Measurements from ENCODE around the gene SLC16A10. TPM values are rescaled to one million over a fixed set of nuclear protein-coding genes. Genes with fewer than 3 reads are reported as not detected.

Gene SLC16A10
- total RNA-seq, 2 donors from 2014 or later = 6.0 to 7.3 TPM

DNA sequence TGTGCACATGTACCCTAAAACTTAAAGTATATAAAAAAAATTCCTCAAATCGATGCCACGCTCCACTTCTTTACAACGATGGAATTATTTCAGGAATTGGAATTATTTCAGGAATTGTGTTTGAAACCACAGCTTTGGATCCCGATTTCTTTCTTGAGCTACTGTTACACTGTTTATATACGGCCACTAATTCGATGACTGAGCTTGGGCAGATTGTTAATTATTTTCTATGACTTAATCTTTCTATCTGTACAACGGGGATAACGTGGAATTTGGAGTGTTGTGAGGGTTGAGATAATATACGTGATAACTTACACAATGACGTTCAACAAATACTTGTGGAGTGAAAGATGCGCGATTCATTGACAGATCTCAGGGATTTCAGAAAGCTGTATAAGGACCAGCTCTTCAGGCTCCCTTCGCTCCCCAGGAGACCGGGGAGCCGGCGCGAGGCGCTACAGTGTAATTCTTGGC, 171.3 kb downstream of the SLC16A10 start:
- intact Hi-C loops (cut with DNase I) = loop anchor here (5.0 to 10.0 kb wide), 2 partner anchors 216 to 784 kb away; no protein-coding TSS in a partner anchor

DNA sequence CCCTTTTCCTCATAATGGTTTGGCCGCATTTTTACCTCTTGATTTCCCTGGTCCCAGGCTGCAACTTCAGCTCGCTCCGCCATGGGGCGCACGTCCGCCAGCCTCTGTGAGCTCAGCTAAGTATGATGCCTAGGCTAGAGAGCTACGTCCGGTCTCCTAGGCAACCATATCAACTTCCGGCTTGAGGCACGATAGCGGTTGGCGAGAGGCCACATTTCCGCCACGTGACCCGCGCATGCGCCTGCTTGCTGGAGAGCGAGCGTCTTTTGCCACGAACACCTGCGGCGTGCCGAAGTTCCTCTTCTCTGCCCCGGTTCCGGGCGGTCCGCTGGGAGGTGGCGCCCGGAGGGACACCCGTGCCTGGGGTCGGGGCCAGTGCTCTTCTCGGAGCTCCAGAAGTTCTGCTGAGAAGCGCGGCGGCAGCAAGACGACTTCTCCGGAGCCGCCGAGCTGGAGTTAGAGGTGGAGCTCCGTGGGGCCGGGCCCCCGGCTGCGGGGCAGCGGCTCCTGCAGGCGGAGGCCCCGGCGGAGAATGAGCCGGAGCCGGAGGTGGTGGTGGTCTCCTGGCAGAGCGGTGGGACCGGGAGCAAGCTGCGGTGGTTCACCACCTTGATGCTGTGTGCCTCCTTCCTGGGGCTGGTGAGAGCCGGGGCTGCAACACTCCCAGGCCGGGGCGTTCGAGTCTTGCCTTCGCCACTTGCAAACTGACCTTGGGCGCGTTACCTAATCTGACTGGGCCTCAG, 172.0 kb downstream of the SLC16A10 start:
- H3K9ac ChIP-seq (ENCODE audit: low read depth in 2 of 2, low read length in 2 of 2) = peak overlapping the region; percentile 82 to 84
- H3K27me3 ChIP-seq = no peaks in the 10 kb centered on the region
- TF ChIP-seq, protein P1, sequence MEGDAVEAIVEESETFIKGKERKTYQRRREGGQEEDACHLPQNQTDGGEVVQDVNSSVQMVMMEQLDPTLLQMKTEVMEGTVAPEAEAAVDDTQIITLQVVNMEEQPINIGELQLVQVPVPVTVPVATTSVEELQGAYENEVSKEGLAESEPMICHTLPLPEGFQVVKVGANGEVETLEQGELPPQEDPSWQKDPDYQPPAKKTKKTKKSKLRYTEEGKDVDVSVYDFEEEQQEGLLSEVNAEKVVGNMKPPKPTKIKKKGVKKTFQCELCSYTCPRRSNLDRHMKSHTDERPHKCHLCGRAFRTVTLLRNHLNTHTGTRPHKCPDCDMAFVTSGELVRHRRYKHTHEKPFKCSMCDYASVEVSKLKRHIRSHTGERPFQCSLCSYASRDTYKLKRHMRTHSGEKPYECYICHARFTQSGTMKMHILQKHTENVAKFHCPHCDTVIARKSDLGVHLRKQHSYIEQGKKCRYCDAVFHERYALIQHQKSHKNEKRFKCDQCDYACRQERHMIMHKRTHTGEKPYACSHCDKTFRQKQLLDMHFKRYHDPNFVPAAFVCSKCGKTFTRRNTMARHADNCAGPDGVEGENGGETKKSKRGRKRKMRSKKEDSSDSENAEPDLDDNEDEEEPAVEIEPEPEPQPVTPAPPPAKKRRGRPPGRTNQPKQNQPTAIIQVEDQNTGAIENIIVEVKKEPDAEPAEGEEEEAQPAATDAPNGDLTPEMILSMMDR (IDR thresholded peaks at IDR 0.05) = peak; percentile 97
- peak overlapping the region; percentile 72 for H3K4me3 ChIP-seq
- DNase-seq = peak; percentile 99
- no peaks in the 10 kb centered on the region for H3K36me3 ChIP-seq
- peaks cover 8% of the 10 kb centered on the region for H3K4me1 ChIP-seq
- intact Hi-C loops (cut with DNase I) = loop anchor here (5.0 to 10.0 kb wide), 2 partner anchors 216 to 783 kb away; no protein-coding TSS in a partner anchor
- H3K9me3 ChIP-seq = no peaks in the 10 kb centered on the region
- peak overlapping the region; percentile 79 for H3K27ac ChIP-seq

More for the DNA sequence above, 171.3 kb downstream of the SLC16A10 start:
- TF ChIP-seq, protein P1 (IDR thresholded peaks at IDR 0.05) = no peak
- H3K36me3 ChIP-seq = no peaks in the 10 kb centered on the region
- peaks cover 8% of the 10 kb centered on the region for H3K4me1 ChIP-seq
- peak overlapping the region; percentile 79 for H3K27ac ChIP-seq
- no peaks in the 10 kb centered on the region for H3K27me3 ChIP-seq
- peak overlapping the region; percentile 40 to 84 for H3K9ac ChIP-seq (ENCODE audit: low read depth in 2 of 2, low read length in 2 of 2)
- no peaks in the 10 kb centered on the region for H3K9me3 ChIP-seq
- no peak for DNase-seq
- H3K4me3 ChIP-seq = peak overlapping the region; percentile 72

DNA sequence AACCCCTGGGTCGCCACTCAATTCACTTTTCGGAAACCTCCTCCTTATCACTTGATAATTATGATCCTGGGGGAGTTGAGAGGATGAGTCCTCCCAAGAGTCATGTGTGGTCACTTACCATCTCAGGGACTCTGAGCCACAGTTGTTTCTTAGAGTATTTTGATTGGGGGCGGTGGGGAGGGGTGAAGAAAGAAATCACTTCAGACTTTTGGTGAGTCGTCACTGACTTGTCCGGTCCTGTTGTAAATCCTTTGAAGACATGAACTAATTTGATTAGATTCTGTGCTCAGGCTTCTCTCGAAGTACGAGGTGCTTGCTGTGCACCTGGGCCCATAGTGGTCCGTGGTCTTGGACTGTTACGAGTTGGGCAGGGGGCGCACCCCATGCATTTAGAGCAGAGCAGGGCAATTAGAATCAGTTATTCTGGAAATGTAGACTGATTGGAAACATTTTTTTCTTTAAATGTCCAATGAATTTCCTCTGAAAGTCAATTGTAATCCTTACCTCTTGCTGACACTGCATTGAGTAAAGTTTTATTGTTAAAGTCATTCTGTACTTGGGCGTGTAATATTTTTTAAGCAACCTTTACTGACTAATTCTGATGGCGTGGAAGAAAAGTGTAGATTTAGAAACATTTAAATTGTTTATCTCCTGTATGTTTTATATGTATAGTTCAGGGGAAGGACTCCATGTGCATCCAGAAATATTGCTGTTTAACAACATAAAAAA, 173.4 kb downstream of the SLC16A10 start:
- peak overlapping the region in 1 of 2 donors; percentile 51 for H3K9ac ChIP-seq (ENCODE audit: low read depth in 2 of 2, low read length in 2 of 2)
- H3K4me3 ChIP-seq = no peak overlapping the region
- no peak overlapping the region for H3K27ac ChIP-seq

DNA sequence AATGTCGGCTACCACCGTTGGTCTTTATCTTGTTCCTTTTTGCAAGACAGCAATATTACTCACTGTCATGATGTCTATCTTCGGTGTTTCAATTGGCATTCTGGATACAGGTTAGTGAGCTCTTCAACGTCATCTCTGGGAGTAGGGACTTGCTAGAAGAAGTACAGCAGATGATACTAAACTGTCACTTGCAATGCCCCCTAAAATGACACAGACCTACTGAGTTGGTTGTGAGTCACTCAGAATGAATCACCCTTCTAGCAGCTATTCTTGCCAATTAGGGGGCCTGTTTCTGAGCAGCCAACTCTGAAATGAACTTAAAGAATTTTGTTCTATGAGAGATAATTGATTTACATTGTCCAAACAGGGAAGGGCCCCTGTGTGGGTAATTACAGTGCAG, 176.5 kb downstream of the SLC16A10 start:
- Histone ChIP-seq H3K9me3 (no peaks in the 10 kb centered on the region), H3K27ac (no peak overlapping the region), H3K4me3 (no peak overlapping the region), H3K36me3 (peaks cover 3% of the 10 kb centered on the region), H3K4me1 (peaks cover 8% of the 10 kb centered on the region), H3K27me3 (no peaks in the 10 kb centered on the region), H3K9ac (ENCODE audit: low read depth in 2 of 2, low read length in 2 of 2) (no peak overlapping the region)
- DNase-seq = no peak
- TF ChIP-seq, protein P1 (IDR thresholded peaks at IDR 0.05) = no peak
- intact Hi-C loops (cut with DNase I) = no loop called here

More for the DNA sequence above, 173.4 kb downstream of the SLC16A10 start:
- H3K4me1 ChIP-seq = peaks cover 8% of the 10 kb centered on the region
- no peaks in the 10 kb centered on the region for H3K9me3 ChIP-seq
- TF ChIP-seq, protein P1 (IDR thresholded peaks at IDR 0.05) = no peak
- intact Hi-C loops (cut with DNase I) = no loop called here
- no peaks in the 10 kb centered on the region for H3K36me3 ChIP-seq
- H3K27me3 ChIP-seq = no peaks in the 10 kb centered on the region
- DNase-seq = no peak

DNA sequence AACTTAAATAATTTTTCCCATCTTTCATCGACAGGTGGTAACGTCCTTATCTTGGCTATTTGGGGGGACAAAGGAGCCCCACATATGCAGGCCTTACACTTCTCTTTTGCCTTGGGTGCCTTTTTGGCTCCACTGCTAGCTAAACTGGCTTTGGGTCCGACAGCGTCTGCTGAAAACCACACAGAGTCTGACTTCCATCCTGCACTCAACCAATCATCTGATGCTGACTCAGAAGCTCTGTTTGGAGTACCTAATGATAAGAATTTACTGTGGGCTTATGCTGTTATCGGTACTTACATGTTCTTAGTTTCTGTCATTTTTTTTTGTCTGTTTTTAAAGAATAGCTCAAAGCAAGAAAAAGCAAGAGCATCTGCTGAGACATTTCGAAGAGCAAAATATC, 178.5 kb downstream of the SLC16A10 start:
- H3K9me3 ChIP-seq = no peaks in the 10 kb centered on the region
- H3K27me3 ChIP-seq = no peaks in the 10 kb centered on the region
- H3K36me3 ChIP-seq = peaks cover 3% of the 10 kb centered on the region
- no peak overlapping the region for H3K4me3 ChIP-seq
- no peak overlapping the region for H3K27ac ChIP-seq
- H3K4me1 ChIP-seq = no peaks in the 10 kb centered on the region
- TF ChIP-seq, protein P1 (IDR thresholded peaks at IDR 0.05) = no peak
- H3K9ac ChIP-seq (ENCODE audit: low read depth in 2 of 2, low read length in 2 of 2) = no peak overlapping the region
- intact Hi-C loops (cut with DNase I) = no loop called here
- DNase-seq = no peak

All from colonic mucosa (tissue), 4 donors.